Mesothelial cell of epicardium (in vitro differentiated cells): Measurements from ENCODE around the gene CACNB1. TPM values are rescaled to one million over a fixed set of nuclear protein-coding genes. Genes with fewer than 3 reads are reported as not detected.

ENCODE experiments used
- DNase-seq, 2 experiments: peaks; one replicate each; pipeline ENCODE4 v3.0.0; 2021; ENCODE audit warnings: low spot score in 2 of 2; ENCODE audit not compliant: unreplicated experiment in 2 of 2
- H3K27ac Mint-ChIP-seq: 2 replicates; pipeline ENCODE4 v1.8.0; 2021; ENCODE audit warnings: mixed read lengths
- H3K27me3 Mint-ChIP-seq: 2 replicates; pipeline ENCODE4 v1.8.0; 2021; ENCODE audit warnings: low read depth, mixed read lengths
- H3K36me3 Mint-ChIP-seq: 2 replicates; pipeline ENCODE4 v1.8.0; 2021; ENCODE audit warnings: mixed read lengths
- H3K4me1 Mint-ChIP-seq: 2 replicates; pipeline ENCODE4 v1.8.0; 2021; ENCODE audit warnings: mixed read lengths
- H3K4me3 Mint-ChIP-seq: 2 replicates; pipeline ENCODE4 v1.8.0; 2021; ENCODE audit warnings: mild to moderate bottlenecking, moderate library complexity, mixed read lengths
- H3K9me3 Mint-ChIP-seq: 2 replicates; pipeline ENCODE4 v1.8.0; 2021; ENCODE audit warnings: mixed read lengths
- CTCF ChIP-seq: fragments of 200-600 bp; sonication (generic); IDR thresholded peaks from one replicate; pipeline ENCODE4 v1.5.0; 2021; ENCODE audit warnings: antibody characterized with exemption; ENCODE audit not compliant: unreplicated experiment
- total RNA-seq: library from RNA; stranded (reverse); gene quantifications from 3 replicates; pipeline ENCODE4 v1.2.1, GENCODE V29; 2021

CACNB1 gene
- total RNA-seq, 1 donor from 2014 or later = 21.6 TPM

- Mint-ChIP-seq H3K36me3 (no peaks in the 10 kb centered on the region), H3K4me3 (peak overlapping the region; percentile 34), H3K27me3 (peaks cover 75% of the 10 kb centered on the region), H3K27ac (no peak overlapping the region), H3K4me1 (peaks cover 2% of the 10 kb centered on the region), H3K9me3 (no peaks in the 10 kb centered on the region)
- no peak for DNase-seq
- TF ChIP-seq CTCF = no peak
These were observed 12.6 kb upstream of the CACNB1 start for GRCh38 chr17:39210093-39210434.

DNA sequence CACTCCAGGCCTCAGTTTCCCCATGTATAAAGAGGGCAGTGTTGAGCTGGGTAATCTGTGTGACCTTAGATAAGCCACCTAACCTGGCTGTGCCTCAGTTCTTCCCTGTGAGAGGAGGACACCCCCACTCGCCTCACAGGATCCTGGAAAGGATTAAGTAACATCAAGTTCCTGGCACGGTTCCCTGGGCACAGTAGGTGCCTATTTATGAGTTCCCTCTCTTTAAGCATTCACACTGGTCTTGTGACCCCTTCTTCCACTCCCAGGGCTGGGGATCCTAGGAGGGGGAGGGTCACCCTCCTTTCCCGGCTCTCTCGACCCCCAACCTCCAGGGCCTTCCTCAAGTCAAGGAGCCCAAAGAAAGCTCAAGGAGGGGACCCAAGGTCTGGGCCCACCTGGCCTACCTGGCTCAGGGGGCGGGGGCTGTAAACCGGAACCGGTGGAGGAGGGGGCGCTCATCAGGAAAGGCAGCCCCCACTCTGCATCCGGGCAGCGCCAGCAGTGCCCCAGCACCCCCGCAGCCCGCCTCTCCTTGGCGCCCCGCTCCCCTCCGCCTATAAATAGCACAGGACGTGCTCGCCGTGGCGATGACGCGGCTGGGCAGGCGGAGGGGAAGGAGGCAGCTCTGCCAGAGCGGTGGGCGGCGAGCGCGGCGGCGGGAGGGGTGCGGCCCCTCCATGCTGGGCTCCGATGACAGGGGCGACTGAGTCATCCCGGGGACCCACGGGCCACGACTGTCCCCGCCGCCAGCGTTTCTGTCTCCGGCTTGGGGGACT, 12.0 kb upstream of the CACNB1 start:
- Mint-ChIP-seq H3K4me3 (no peak overlapping the region), H3K9me3 (no peaks in the 10 kb centered on the region), H3K27ac (no peak overlapping the region), H3K4me1 (peaks cover 2% of the 10 kb centered on the region), H3K27me3 (peaks cover 69% of the 10 kb centered on the region), H3K36me3 (peaks cover 5% of the 10 kb centered on the region)
- no peak for TF ChIP-seq CTCF
- peak in 1 of 2 experiments; percentile 56 for DNase-seq

DNA sequence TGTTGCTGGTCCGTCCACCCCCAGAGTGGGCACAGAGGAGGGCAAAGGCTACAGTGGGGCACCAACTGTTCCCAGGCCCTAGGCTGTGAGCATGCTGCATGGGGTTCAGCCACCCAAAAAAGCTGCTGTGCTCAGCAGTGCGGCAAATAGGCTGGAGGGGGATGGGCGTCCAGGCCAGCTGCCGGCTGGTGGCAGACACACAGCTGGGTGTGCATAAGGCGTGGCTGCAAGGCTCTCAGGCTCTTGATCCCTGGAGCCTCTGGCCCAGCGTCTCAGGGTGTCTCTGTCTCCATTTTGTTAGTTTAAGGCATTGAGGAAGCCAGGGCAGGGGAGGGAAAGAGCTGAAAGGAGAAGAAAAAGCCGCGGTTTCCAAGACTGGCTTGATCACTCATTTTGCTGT, 11.4 kb upstream of the CACNB1 start:
- peaks cover 63% of the 10 kb centered on the region for H3K27me3 Mint-ChIP-seq

DNA sequence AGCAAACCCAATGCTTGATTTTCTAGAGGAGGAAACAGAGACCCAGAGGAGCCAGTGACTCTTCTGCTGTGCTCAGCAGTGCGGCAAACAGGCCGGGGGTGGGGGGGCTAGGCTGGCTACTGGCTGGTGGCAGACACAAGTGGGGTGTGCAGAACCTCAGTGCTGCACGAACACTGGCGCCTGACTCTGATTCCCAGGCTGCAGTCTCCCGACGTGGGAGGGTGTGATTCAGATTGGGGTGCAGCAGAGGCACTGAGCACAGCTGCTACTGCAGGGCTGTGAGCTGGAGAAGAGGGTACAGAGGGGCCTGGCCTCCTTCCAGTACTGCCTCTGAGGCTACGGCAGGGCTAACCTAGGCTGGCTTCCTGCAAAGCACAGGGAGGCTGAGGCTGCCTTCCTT, 10.7 kb upstream of the CACNB1 start:
- peaks cover 57% of the 10 kb centered on the region for H3K27me3 Mint-ChIP-seq
- H3K36me3 Mint-ChIP-seq = peaks cover 14% of the 10 kb centered on the region
- H3K27ac Mint-ChIP-seq = no peak overlapping the region
- H3K4me3 Mint-ChIP-seq = no peak overlapping the region
- peaks cover 2% of the 10 kb centered on the region for H3K4me1 Mint-ChIP-seq
- no peak for DNase-seq
- no peak for TF ChIP-seq CTCF
- H3K9me3 Mint-ChIP-seq = no peaks in the 10 kb centered on the region

More for the DNA sequence above, 11.4 kb upstream of the CACNB1 start:
- H3K36me3 Mint-ChIP-seq = peaks cover 8% of the 10 kb centered on the region
- no peaks in the 10 kb centered on the region for H3K9me3 Mint-ChIP-seq
- H3K4me1 Mint-ChIP-seq = peaks cover 2% of the 10 kb centered on the region
- DNase-seq = no peak
- no peak overlapping the region for H3K4me3 Mint-ChIP-seq
- TF ChIP-seq CTCF = no peak
- no peak overlapping the region for H3K27ac Mint-ChIP-seq

- no peak overlapping the region for H3K4me3 Mint-ChIP-seq
- peaks cover 24% of the 10 kb centered on the region for H3K36me3 Mint-ChIP-seq
- TF ChIP-seq CTCF = no peak
- no peaks in the 10 kb centered on the region for H3K9me3 Mint-ChIP-seq
- H3K27me3 Mint-ChIP-seq = peaks cover 26% of the 10 kb centered on the region
- no peak overlapping the region for H3K27ac Mint-ChIP-seq
- peaks cover 22% of the 10 kb centered on the region for H3K4me1 Mint-ChIP-seq
- no peak for DNase-seq
These were observed 7.7 kb upstream of the CACNB1 start for GRCh38 chr17:39205112-39205526.
